ENCODE results near the gene STXBP6. TPM values are rescaled to one million over a fixed set of nuclear protein-coding genes. Genes with fewer than 3 reads are reported as not detected.

STXBP6 gene
- total RNA-seq, 1 experiment from 2014 or later: 7.6 TPM

- DNase-seq (ENCODE audit: low spot score): no peak
These were observed 34.2 kb downstream of the STXBP6 start for GRCh38 chr14:25015761-25016160.

GRCh38 chr14:25014440-25014839, 35.5 kb downstream of the STXBP6 start:
- DNase-seq (ENCODE audit: low spot score): no peak

GRCh38 chr14:25011095-25011494, 38.9 kb downstream of the STXBP6 start:
- no peak for DNase-seq (ENCODE audit: low spot score)

GRCh38 chr14:25010471-25010870, 39.5 kb downstream of the STXBP6 start:
- peak; percentile 30 for DNase-seq (ENCODE audit: low spot score)

- peak; percentile 53 for DNase-seq (ENCODE audit: low spot score)
These were observed 40.1 kb downstream of the STXBP6 start for GRCh38 chr14:25009891-25010290.

GRCh38 chr14:25007832-25008231, 42.1 kb downstream of the STXBP6 start:
- no peak for DNase-seq (ENCODE audit: low spot score)

- peak; percentile 66 for DNase-seq (ENCODE audit: low spot score)
These were observed 42.8 kb downstream of the STXBP6 start for GRCh38 chr14:25006961-25007795.

GRCh38 chr14:25006031-25006430, 43.9 kb downstream of the STXBP6 start:
- DNase-seq (ENCODE audit: low spot score): no peak

GRCh38 chr14:25004389-25004809, 45.5 kb downstream of the STXBP6 start:
- no peak for DNase-seq (ENCODE audit: low spot score)

- no peak for DNase-seq (ENCODE audit: low spot score)
These were observed 46.4 kb downstream of the STXBP6 start for GRCh38 chr14:25003537-25003936.

GRCh38 chr14:25001601-25002000, 48.3 kb downstream of the STXBP6 start:
- DNase-seq (ENCODE audit: low spot score): no peak

GRCh38 chr14:25001156-25001555, 48.8 kb downstream of the STXBP6 start:
- DNase-seq (ENCODE audit: low spot score): no peak

GRCh38 chr14:24999157-24999556, 50.8 kb downstream of the STXBP6 start:
- DNase-seq (ENCODE audit: low spot score): no peak

- DNase-seq (ENCODE audit: low spot score): no peak
These were observed 52.8 kb downstream of the STXBP6 start for GRCh38 chr14:24996930-24997725.

GRCh38 chr14:24995016-24995415, 54.9 kb downstream of the STXBP6 start:
- no peak for DNase-seq (ENCODE audit: low spot score)

GRCh38 chr14:24993631-24994030, 56.3 kb downstream of the STXBP6 start:
- no peak for DNase-seq (ENCODE audit: low spot score)

- DNase-seq (ENCODE audit: low spot score): no peak
These were observed 57.2 kb downstream of the STXBP6 start for GRCh38 chr14:24992624-24993360.

- DNase-seq (ENCODE audit: low spot score): no peak
These were observed 58.1 kb downstream of the STXBP6 start for GRCh38 chr14:24991821-24992220.

- DNase-seq (ENCODE audit: low spot score): no peak
These were observed 58.7 kb downstream of the STXBP6 start for GRCh38 chr14:24991288-24991687.

- no peak for DNase-seq (ENCODE audit: low spot score)
These were observed 59.2 kb downstream of the STXBP6 start for GRCh38 chr14:24990773-24991172.

GRCh38 chr14:24990050-24990449, 59.9 kb downstream of the STXBP6 start:
- no peak for DNase-seq (ENCODE audit: low spot score)

- no peak for DNase-seq (ENCODE audit: low spot score)
These were observed 61.2 kb downstream of the STXBP6 start for GRCh38 chr14:24988760-24989159.
